Stomach smooth muscle (tissue), 2 donors: ENCODE results near the gene USP12.

ENCODE experiments used
- H3K27ac ChIP-seq: one replicate; pipeline ENCODE4 v1.7.0; 2013; ENCODE audit warnings: mild to moderate bottlenecking, low read length, inconsistent platforms
- H3K27me3 ChIP-seq, 2 donors: one replicate each; pipeline ENCODE4 v1.7.0; 2013; ENCODE audit warnings: low read length in 2 of 2; ENCODE audit not compliant: insufficient read depth in 2 of 2, control insufficient read depth in 1 of 2
- H3K36me3 ChIP-seq, 2 donors: one replicate each; pipeline ENCODE4 v1.7.0; 2013; ENCODE audit warnings: low read length in 2 of 2; ENCODE audit not compliant: control insufficient read depth in 2 of 2, insufficient read depth in 2 of 2
- H3K4me1 ChIP-seq: one replicate; pipeline ENCODE4 v1.7.0; 2013; ENCODE audit warnings: low read length; ENCODE audit not compliant: control insufficient read depth, insufficient read depth
- H3K4me3 ChIP-seq, 2 donors: one replicate each; pipeline ENCODE4 v1.7.0; 2013; ENCODE audit warnings: low read length in 2 of 2
- H3K9ac ChIP-seq, 2 donors: one replicate each; pipeline ENCODE4 v1.7.0; 2013; ENCODE audit warnings: low read length in 2 of 2, mild to moderate bottlenecking in 1 of 2
- H3K9me3 ChIP-seq, 2 donors: one replicate each; pipeline ENCODE4 v1.7.0; 2013; ENCODE audit warnings: low read length in 2 of 2; ENCODE audit not compliant: control insufficient read depth in 2 of 2
- donor health status: healthy.
- donor health status: Pancreatic carcinoma.

Gene USP12

DNA sequence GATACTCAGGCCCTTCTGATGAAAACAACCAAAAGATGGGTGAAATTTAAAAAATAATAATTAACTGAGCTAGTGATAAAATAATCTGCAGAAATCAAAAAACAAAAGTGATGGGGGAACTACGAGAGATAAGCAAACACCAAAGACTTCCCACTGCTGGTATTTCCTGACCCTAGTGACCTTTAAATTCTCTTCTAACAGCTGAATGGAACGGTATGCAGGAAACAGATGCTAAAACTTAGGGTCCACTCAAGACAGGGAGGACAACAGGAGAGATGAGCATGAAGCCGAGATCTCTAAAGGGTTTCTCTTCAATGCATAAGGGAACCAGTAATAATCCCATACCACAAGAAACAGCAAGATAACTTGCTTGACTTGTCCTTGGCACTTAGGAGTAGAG lies 50.8 kb downstream of the USP12 start:
- Histone ChIP-seq H3K27me3 (no peaks in the 10 kb centered on the region), H3K9ac (no peak overlapping the region), H3K4me1 (peaks cover 12% of the 10 kb centered on the region), H3K4me3 (no peak overlapping the region), H3K27ac (no peak overlapping the region), H3K36me3 (no peaks in the 10 kb centered on the region), H3K9me3 (no peaks in the 10 kb centered on the region)

DNA sequence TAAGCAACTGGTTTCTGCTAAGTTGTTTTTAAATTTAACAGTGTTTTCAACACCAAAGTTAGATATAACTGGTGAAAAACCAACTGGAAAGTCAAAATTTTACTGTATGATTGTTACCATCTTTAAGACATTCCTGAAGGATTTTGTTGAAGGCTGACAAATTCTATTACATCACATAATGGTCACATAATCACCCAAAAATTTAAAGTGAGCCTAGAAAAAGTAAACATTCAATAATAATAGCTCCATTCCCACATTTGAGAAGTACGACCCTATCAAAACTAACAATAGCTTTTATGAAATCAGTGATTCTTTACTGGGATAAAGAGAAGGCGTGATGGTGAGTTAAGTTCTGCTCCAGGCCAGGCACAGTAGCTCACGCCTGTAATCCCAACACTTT lies 51.6 kb downstream of the USP12 start:
- no peak overlapping the region for H3K27ac ChIP-seq

DNA sequence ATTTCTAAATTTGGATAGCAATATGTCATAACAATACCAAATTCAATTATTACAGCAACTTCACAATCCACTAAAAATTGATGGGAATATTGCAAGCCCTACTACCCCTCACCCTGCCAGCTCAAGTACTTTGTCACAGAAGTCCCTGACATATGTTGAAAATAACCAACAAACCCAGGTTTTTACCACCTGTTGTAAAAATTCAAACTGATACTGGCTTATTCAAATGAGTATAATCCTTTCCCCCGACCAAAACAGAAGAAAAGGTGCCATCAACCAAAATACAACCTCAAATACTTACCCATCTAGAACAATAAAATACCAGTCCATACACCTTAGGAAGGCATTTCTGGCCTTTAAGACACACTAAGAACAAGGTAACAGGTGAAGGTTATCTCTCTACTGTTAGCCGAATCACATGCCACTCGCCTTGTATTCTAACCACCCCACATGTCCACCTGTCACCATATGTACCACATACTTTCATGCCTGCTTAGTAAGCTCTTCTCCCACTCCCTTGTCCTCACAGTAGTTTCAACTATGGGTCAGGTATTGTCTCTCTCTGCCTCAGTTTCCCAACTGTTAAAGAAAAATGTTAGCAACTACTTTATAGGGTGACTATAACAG lies 53.1 kb downstream of the USP12 start:
- no peak overlapping the region for H3K27ac ChIP-seq
- no peaks in the 10 kb centered on the region for H3K27me3 ChIP-seq

More for the DNA sequence above, 51.6 kb downstream of the USP12 start:
- Histone ChIP-seq H3K4me1 (peaks cover 8% of the 10 kb centered on the region), H3K9ac (no peak overlapping the region), H3K36me3 (peaks cover 0 to 6% of the 10 kb centered on the region in 2 donors), H3K27me3 (no peaks in the 10 kb centered on the region), H3K4me3 (no peak overlapping the region), H3K9me3 (no peaks in the 10 kb centered on the region)

DNA sequence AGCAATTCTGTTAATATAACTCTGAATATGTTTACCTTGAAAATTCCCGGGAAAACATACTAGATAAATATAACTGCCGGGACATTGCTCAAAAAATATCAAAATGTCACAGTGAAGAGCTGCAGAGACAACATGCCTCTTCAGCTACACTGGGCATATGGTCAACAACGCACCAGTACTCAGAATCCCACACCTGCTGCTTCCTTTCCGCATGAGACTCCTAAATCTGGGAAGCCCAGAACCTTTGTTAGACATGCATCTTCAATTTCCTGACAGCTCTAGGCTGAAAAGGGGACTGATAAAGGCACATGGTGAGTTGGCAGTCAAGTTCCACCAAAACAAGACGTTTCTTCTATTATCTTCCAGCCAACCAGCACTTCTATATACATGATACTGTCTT lies 53.7 kb downstream of the USP12 start:
- peaks cover 8% of the 10 kb centered on the region for H3K4me1 ChIP-seq
- H3K9ac ChIP-seq: no peak overlapping the region
- no peaks in the 10 kb centered on the region for H3K9me3 ChIP-seq
- peaks cover 0 to 12% of the 10 kb centered on the region in 2 donors for H3K36me3 ChIP-seq
- no peak overlapping the region for H3K27ac ChIP-seq
- peak overlapping the region in 1 of 2 donors; percentile 3 for H3K4me3 ChIP-seq
- H3K27me3 ChIP-seq: no peaks in the 10 kb centered on the region

More for the DNA sequence above, 53.1 kb downstream of the USP12 start:
- Histone ChIP-seq H3K4me3 (no peak overlapping the region), H3K36me3 (peaks cover 0 to 12% of the 10 kb centered on the region in 2 donors), H3K9me3 (no peaks in the 10 kb centered on the region), H3K9ac (no peak overlapping the region), H3K4me1 (peaks cover 8% of the 10 kb centered on the region)

DNA sequence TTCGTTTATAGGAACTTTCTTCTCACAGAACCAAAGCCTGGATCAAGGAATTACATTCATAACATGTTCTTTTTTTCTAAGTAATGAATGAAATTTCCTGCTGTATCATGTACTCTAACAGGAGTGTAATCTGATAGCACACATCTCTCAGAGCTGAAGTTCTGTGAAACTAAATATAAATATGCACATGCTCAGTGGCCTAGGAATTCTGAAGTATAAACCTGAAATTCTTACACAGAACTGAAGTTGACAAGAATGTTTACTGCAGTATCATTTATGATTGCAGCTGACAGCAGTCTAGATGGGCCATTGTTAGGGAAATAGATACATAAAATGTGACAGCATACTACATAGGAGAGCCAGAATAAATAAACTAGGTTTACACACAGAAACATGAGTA lies 54.5 kb downstream of the USP12 start:
- no peaks in the 10 kb centered on the region for H3K9me3 ChIP-seq
- no peak overlapping the region for H3K27ac ChIP-seq
- H3K4me1 ChIP-seq: peaks cover 8% of the 10 kb centered on the region
- H3K36me3 ChIP-seq: peaks cover 0 to 12% of the 10 kb centered on the region in 2 donors
- no peaks in the 10 kb centered on the region for H3K27me3 ChIP-seq
- no peak overlapping the region for H3K9ac ChIP-seq
- no peak overlapping the region for H3K4me3 ChIP-seq

DNA sequence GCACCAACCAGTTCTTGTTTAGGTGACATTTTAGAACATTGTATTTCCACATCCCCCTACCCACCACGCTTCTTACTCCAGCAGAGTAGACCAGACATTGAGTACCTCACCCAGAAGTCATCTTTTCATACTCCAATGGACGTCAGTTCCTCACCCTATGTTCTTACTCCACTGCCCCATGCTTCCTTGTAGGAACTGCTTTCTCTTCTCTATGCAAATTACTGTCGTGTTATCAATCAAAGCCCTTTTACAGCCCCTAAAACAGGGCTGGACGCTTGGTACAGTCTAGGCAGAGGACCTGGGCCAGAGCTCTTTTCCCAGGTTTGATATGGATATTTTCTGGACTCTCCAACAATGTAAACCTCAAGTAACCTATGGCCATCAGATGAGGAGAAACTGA lies 58.2 kb downstream of the USP12 start:
- Histone ChIP-seq H3K27ac (no peak overlapping the region), H3K4me3 (no peak overlapping the region), H3K9me3 (no peaks in the 10 kb centered on the region), H3K36me3 (peaks cover 0 to 12% of the 10 kb centered on the region in 2 donors), H3K9ac (no peak overlapping the region), H3K27me3 (no peaks in the 10 kb centered on the region), H3K4me1 (peaks cover 8% of the 10 kb centered on the region)

DNA sequence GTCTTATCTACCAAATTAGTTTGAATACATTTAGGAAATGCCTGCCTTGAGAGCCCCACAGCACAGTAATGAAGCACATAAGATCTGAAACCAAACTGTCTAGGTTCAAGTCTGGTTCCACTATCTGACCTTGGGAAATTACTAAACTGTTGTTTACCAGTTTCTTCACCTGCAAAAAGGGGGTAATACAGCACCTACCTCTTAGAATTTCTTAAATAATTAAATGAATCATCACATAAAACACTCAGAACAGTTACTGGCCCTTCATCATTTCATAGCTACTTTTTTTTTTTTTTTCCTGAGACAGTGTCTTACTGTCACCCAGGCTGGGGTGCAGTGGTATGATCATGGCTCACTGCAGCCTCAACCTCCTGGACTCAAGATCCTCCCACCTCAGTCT lies 59.6 kb downstream of the USP12 start:
- Histone ChIP-seq H3K36me3 (peaks cover 0 to 12% of the 10 kb centered on the region in 2 donors), H3K27ac (no peak overlapping the region)

DNA sequence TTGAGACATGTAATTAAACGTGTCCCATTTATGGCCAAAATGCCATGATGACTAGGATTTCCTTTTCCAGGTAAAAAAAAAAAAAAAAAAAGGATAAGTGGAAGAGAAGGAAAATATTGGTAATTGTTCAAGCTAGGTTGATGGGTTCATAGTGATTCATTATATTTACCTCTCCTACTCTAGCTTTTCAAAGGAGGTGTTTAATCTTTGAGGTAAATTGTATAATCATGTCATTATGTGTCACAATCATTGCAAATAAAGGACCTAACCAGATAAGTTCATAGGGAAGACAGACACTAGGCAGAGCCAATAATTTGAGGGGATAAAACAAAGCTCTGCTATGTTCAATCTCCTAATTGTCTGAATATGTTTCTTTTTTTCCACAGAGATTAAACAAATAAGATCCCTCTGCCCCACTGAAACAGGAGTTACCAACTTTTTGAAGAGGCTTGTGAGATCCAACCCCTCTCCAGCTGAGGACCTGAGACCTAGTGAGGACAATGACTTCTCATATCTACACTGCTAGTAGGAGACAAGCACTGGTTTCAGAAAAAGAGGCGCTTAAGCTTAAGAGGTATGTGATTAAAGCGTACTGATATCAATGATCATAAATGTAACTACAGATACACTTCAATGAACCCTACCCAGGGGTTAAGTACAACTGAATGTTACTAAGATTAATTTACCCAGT lies 61.4 kb downstream of the USP12 start:
- Histone ChIP-seq H3K27ac (no peak overlapping the region), H3K9me3 (no peaks in the 10 kb centered on the region), H3K9ac (no peak overlapping the region), H3K27me3 (no peaks in the 10 kb centered on the region), H3K4me3 (no peak overlapping the region), H3K36me3 (peaks cover 0 to 13% of the 10 kb centered on the region in 2 donors), H3K4me1 (no peaks in the 10 kb centered on the region)

More for the DNA sequence above, 59.6 kb downstream of the USP12 start:
- Histone ChIP-seq H3K4me3 (no peak overlapping the region), H3K27me3 (no peaks in the 10 kb centered on the region), H3K4me1 (no peaks in the 10 kb centered on the region), H3K9ac (no peak overlapping the region), H3K9me3 (no peaks in the 10 kb centered on the region)

DNA sequence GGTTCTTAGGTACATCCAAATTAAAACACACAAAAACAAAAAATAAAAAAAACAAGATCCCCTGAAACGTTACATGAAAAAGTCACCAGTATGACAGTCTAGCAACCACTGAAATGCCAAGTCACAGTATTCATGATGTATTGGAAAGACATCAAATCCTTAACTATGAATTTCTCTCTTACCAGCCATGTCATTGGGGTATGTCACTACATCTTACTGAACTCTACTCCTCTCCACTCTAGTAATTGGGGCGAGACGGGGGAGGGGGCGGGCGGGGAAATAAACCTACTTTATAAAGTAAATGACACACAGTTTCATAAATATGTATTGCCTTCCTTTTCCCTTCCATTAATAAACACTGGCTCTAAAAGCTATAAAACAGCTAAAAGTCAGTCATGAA lies 65.5 kb downstream of the USP12 start:
- Histone ChIP-seq H3K4me1 (no peaks in the 10 kb centered on the region), H3K9me3 (no peaks in the 10 kb centered on the region), H3K4me3 (no peak overlapping the region), H3K36me3 (peaks cover 3 to 15% of the 10 kb centered on the region in 2 donors), H3K9ac (no peak overlapping the region), H3K27ac (no peak overlapping the region), H3K27me3 (no peaks in the 10 kb centered on the region)

DNA sequence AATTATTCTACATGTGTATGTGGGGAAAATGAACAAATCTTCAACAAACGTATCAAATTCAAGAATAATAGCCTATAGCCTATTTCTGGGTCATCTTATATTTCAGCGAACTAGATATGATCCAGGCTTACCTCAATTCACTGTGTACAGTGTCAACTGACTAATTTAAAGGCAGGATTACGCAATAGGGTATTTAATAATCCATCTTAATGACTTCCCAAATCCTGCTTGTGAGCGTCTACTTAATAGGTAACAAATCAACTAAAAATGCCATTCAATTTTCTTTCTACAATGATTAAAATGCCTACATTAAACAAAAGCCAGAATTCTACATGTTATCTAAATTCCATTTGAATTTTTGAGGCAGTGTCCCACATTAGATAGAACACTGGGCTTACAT lies 67.0 kb downstream of the USP12 start:
- H3K9ac ChIP-seq: no peak overlapping the region

DNA sequence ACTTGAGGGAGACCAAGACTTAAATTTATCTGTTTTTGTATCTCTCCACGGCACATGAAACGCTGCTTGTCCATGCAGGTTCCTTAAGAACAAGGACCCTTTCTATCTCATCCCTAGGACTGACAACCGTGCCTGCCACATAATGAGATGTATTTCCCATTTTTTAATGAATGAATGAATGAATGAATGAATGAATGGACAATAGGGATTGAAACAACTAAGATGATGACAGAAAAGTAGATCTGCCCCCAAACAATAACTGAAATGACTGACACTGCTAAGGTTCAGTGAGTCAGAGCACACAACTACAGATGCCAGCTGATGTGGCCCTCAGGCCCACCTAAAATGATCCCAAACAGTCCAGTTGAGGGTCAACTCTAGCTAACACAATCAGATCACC lies 69.8 kb downstream of the USP12 start:
- Histone ChIP-seq H3K36me3 (peaks cover 9 to 23% of the 10 kb centered on the region in 2 donors), H3K27me3 (no peaks in the 10 kb centered on the region), H3K27ac (no peak overlapping the region), H3K9me3 (no peaks in the 10 kb centered on the region), H3K4me1 (no peaks in the 10 kb centered on the region), H3K4me3 (no peak overlapping the region), H3K9ac (no peak overlapping the region)

More for the DNA sequence above, 67.0 kb downstream of the USP12 start:
- Histone ChIP-seq H3K27me3 (no peaks in the 10 kb centered on the region), H3K36me3 (peaks cover 6 to 20% of the 10 kb centered on the region in 2 donors), H3K9me3 (no peaks in the 10 kb centered on the region), H3K4me3 (no peak overlapping the region), H3K27ac (no peak overlapping the region), H3K4me1 (no peaks in the 10 kb centered on the region)
